HTERT RPE-1 (cell line): ENCODE data around the gene MPC2.
"Not testable (repeated sequence)": the region's sequence is repeated elsewhere in the genome, so short reads cannot be mapped to it uniquely, and the experiment has no call there.

Experiments
- in situ Hi-C: fragments of 300-500 bp; cut with MboI; formaldehyde crosslinking; loops from 4 replicates; pipeline ENCODE4 v1.14.3; 2020; ENCODE audit warnings: low sequenced_read_pairs

The MPC2 gene

GRCh38 chr1:167909691-167910180 lies 27.1 kb downstream of the MPC2 start:
- in situ Hi-C loops = no loop called here

- in situ Hi-C loops = no loop called here
These were observed 31.2 kb downstream of the MPC2 start for GRCh38 chr1:167905671-167906070.

- in situ Hi-C loops = no loop called here
These were observed 31.7 kb downstream of the MPC2 start for GRCh38 chr1:167905182-167905581.

- in situ Hi-C loops = no loop called here
These were observed 32.2 kb downstream of the MPC2 start for GRCh38 chr1:167904652-167905130.

GRCh38 chr1:167900907-167901306 lies 36.0 kb downstream of the MPC2 start:
- in situ Hi-C loops = no loop called here

- in situ Hi-C loops = no loop called here
These were observed 37.6 kb downstream of the MPC2 start for GRCh38 chr1:167899253-167899681.

GRCh38 chr1:167898578-167899222 lies 38.2 kb downstream of the MPC2 start:
- in situ Hi-C loops = no loop called here

- in situ Hi-C loops = no loop called here
These were observed 43.1 kb downstream of the MPC2 start for GRCh38 chr1:167893798-167894197.

- in situ Hi-C loops = no loop called here
These were observed 46.5 kb downstream of the MPC2 start for GRCh38 chr1:167890400-167890799.

GRCh38 chr1:167887187-167887586 lies 49.7 kb downstream of the MPC2 start:
- in situ Hi-C loops = not testable (repeated sequence)

- in situ Hi-C loops = no loop called here
These were observed 54.5 kb downstream of the MPC2 start for GRCh38 chr1:167882376-167882775.

- in situ Hi-C loops = no loop called here
These were observed 55.1 kb downstream of the MPC2 start for GRCh38 chr1:167881786-167882185.

GRCh38 chr1:167881069-167881468 lies 55.8 kb downstream of the MPC2 start:
- in situ Hi-C loops = no loop called here

GRCh38 chr1:167880580-167881021 lies 56.3 kb downstream of the MPC2 start:
- in situ Hi-C loops = no loop called here

- in situ Hi-C loops = no loop called here
These were observed 57.4 kb downstream of the MPC2 start for GRCh38 chr1:167879508-167879907.

- in situ Hi-C loops = no loop called here
These were observed 58.3 kb downstream of the MPC2 start for GRCh38 chr1:167878372-167879160.

- in situ Hi-C loops = no loop called here
These were observed 60.2 kb downstream of the MPC2 start for GRCh38 chr1:167876597-167877175.

GRCh38 chr1:167871331-167871730 lies 65.5 kb downstream of the MPC2 start:
- in situ Hi-C loops = no loop called here

GRCh38 chr1:167869157-167870001 lies 67.5 kb downstream of the MPC2 start:
- in situ Hi-C loops = not testable (repeated sequence)

- in situ Hi-C loops = not testable (repeated sequence)
These were observed 70.0 kb downstream of the MPC2 start for GRCh38 chr1:167866739-167867414.
